Esophagus (tissue), 2 donors: ENCODE data around the gene TENT4A. TPM values are rescaled to one million over a fixed set of nuclear protein-coding genes. Genes with fewer than 3 reads are reported as not detected.

Source experiments
- H3K27ac ChIP-seq, 2 donors: one replicate each; pipeline ENCODE4 v1.5.1; 2013; ENCODE audit warnings: low read depth in 2 of 2, mild to moderate bottlenecking in 2 of 2, inconsistent platforms in 1 of 2, low read length in 1 of 2, moderate library complexity in 1 of 2
- H3K27me3 ChIP-seq, 2 donors: one replicate each; pipeline ENCODE4 v1.6.1; 2013; ENCODE audit warnings: low read length in 2 of 2, control low read depth in 1 of 2, mild to moderate bottlenecking in 1 of 2; ENCODE audit not compliant: insufficient read depth in 2 of 2, control insufficient read depth in 1 of 2
- H3K36me3 ChIP-seq, 2 donors: one replicate each; pipeline ENCODE4 v1.6.1; 2013; ENCODE audit warnings: low read length in 1 of 2; ENCODE audit not compliant: control insufficient read depth in 2 of 2, insufficient read depth in 2 of 2
- H3K4me1 ChIP-seq, 2 donors: one replicate each; pipeline ENCODE4 v1.6.1; 2013; ENCODE audit warnings: low read length in 1 of 2; ENCODE audit not compliant: control insufficient read depth in 2 of 2, insufficient read depth in 2 of 2
- H3K4me3 ChIP-seq, 2 donors: one replicate each; pipeline ENCODE4 v1.5.1; 2013; ENCODE audit warnings: low read length in 2 of 2, mild to moderate bottlenecking in 2 of 2, low read depth in 1 of 2, moderate library complexity in 1 of 2
- H3K9me3 ChIP-seq, 2 donors: one replicate each; pipeline ENCODE4 v1.6.1; 2013; ENCODE audit warnings: mild to moderate bottlenecking in 2 of 2, low read depth in 1 of 2, low read length in 1 of 2, moderate library complexity in 1 of 2; ENCODE audit not compliant: control insufficient read depth in 2 of 2, insufficient read depth in 1 of 2
- WGBS, 2 donors: extraction: QIAGEN DNeasy Blood & Tissue Kit; methylation state at CpG; one replicate each; pipeline ENCODE4 v1.1.7; 2013; 5-methylcytosine and 5-hydroxymethylcytosine counted together
- polyA plus RNA-seq, 2 donors: library from polyadenylated mRNA; stranded (reverse); fragments of 200-250 nt; gene quantifications; one replicate each; pipeline ENCODE4 v1.2.3, GENCODE V29; 2013
- donor health status: healthy with polysubstance abuse.
- donor health status: Bipolar disorder and iron deficiency.

TENT4A gene
- polyA plus RNA-seq, 2 donors, result 7.9 to 8.9 TPM

DNA sequence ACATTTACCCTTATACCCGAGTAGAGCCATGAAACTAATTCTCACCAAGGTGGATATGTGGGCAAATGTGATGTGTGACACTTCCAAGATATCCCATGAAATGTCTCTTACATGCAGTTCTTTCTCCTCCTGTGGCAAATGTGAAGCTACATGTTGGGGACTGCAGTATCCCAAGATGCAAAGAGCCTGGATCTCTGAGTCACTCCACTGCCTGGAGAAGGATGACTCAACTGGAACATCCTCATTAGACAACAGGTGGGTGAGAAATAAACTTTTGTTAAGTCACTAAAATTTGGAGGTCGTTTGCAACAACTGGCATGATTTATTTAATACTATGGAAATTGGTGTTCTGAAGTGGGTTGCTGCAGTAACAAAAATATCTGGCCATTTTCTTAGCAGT is 36.5 kb upstream of the TENT4A start:
- H3K9me3 ChIP-seq, result no peaks in the 10 kb centered on the region
- H3K36me3 ChIP-seq, result no peaks in the 10 kb centered on the region
- H3K27ac ChIP-seq, result no peak overlapping the region
- no peak overlapping the region for H3K4me3 ChIP-seq
- H3K27me3 ChIP-seq, result no peaks in the 10 kb centered on the region
- 66 to 67% methylated on average over 2 of the region's 2 CpGs for WGBS, 2 donors
- H3K4me1 ChIP-seq, result no peaks in the 10 kb centered on the region

DNA sequence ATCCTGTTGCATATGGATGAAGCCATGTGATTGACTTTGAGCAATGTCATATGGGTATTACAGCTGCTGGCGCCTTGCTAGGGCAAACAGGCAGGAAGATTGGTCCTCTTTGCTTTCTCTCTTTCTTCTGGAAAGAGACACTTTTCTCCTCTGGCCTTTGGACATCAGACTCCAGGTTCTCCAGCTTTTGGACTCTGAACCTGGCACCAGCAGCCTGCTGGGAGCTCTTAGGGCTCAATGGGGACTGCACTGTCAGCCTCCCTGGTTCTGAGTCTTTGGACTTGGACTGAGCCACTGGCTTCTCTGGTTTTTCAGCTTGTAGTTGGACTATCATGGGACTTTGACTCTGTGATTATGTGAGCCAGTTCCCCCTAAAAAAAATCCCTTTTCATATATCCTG is 34.8 kb upstream of the TENT4A start:
- Histone ChIP-seq H3K36me3 (no peaks in the 10 kb centered on the region), H3K4me1 (no peaks in the 10 kb centered on the region), H3K4me3 (no peak overlapping the region), H3K27me3 (no peaks in the 10 kb centered on the region), H3K27ac (no peak overlapping the region), H3K9me3 (no peaks in the 10 kb centered on the region)
- WGBS, 2 donors, result 86 to 87% methylated on average over 1 of the region's 1 CpG

DNA sequence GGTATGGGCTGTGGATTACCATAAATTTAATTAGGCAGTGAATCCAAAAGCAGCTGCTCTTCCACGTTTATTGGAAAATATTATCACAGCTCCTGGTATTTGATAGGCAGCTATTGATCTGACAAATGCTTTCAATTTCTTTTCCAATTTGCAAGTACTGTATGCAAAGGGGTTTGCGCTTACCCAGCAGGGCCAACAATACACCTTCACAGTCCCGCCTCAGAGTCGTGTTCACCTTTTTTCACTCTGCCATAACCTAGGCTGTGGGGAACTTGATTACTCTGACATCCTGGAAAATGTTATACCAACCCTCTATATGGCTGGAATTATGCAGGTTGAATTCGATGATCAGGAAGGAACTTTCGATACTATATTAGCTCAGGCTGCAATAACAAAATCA is 32.3 kb upstream of the TENT4A start:
- no peaks in the 10 kb centered on the region for H3K27me3 ChIP-seq
- H3K4me1 ChIP-seq, result no peaks in the 10 kb centered on the region
- H3K4me3 ChIP-seq, result no peak overlapping the region
- H3K9me3 ChIP-seq, result no peaks in the 10 kb centered on the region
- H3K27ac ChIP-seq, result no peak overlapping the region
- 60 to 62% methylated on average over 6 of the region's 6 CpGs for WGBS, 2 donors
- no peaks in the 10 kb centered on the region for H3K36me3 ChIP-seq

DNA sequence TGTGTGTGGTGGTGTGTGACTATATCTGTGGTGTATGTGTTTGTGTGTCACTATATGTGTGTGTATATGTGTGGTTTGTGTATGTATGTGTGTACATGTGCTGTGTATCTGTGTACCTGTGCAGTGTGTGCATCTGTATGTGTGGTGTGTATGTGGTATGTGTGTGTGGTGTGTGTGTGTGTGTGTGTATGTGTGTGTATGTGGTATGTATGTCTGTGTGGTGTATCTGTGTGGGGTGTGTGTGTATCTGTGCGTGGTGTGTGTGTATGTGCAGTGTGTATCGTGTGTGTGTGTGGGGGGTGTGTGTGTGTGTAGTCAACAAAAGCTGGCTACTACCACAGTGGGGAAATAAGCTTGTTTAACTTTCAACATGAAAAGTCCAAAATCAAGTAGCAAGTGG is 31.6 kb upstream of the TENT4A start:
- 46 to 74% methylated on average over 2 of the region's 2 CpGs for WGBS, 2 donors
- Histone ChIP-seq H3K4me1 (no peaks in the 10 kb centered on the region), H3K27ac (no peak overlapping the region), H3K27me3 (no peaks in the 10 kb centered on the region), H3K36me3 (no peaks in the 10 kb centered on the region), H3K4me3 (no peak overlapping the region), H3K9me3 (no peaks in the 10 kb centered on the region)

DNA sequence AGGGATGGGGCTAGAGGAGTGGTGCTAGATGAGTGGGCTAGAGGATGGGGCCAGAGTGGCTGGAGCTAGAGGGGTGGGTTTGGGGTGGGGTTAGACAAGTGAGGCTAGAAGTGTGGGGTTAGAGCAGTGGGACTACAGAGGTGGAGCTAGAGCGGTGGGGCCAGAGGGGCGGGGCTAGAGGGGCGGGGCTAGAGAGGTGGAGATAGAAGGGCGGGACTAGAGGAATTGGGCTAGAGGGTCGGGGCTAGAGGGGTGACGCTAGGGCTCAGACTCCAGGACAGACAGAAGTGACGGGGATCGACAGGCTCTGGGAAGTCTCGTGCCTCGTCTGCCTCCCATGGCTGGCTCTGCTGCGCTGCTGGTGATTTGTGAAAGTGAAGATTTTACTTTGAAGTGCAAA is 31.0 kb upstream of the TENT4A start:
- Histone ChIP-seq H3K9me3 (no peaks in the 10 kb centered on the region), H3K4me1 (peaks cover 0 to 2% of the 10 kb centered on the region in 2 donors), H3K36me3 (no peaks in the 10 kb centered on the region), H3K27me3 (no peaks in the 10 kb centered on the region), H3K27ac (no peak overlapping the region), H3K4me3 (no peak overlapping the region)
- 66 to 72% methylated on average over 11 of the region's 11 CpGs for WGBS, 2 donors

DNA sequence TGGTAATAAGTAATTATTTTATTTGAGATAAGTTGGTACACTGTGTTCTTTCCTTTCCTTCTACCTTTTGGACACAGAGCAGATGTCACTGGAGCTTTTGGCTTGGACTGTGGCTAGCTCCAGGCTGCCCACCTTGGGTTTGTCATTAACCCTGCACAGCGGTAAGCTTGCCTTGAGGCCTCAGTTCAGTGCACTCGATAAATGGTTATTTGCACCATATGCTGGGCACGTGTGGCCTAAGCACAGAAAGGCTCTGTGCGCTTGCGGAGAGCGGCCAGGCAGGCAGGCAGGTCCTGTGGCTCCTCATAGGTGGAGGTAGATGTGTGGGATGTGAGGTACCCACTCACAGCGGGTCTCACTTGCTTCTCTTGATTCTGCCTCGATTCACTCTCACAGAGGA is 30.0 kb upstream of the TENT4A start:
- H3K9me3 ChIP-seq, result no peaks in the 10 kb centered on the region
- no peak overlapping the region for H3K4me3 ChIP-seq
- WGBS, 2 donors, result 85 to 87% methylated on average over 8 of the region's 8 CpGs
- H3K4me1 ChIP-seq, result peaks cover 2 to 3% of the 10 kb centered on the region in 2 donors
- H3K36me3 ChIP-seq, result no peaks in the 10 kb centered on the region
- no peaks in the 10 kb centered on the region for H3K27me3 ChIP-seq
- no peak overlapping the region for H3K27ac ChIP-seq

DNA sequence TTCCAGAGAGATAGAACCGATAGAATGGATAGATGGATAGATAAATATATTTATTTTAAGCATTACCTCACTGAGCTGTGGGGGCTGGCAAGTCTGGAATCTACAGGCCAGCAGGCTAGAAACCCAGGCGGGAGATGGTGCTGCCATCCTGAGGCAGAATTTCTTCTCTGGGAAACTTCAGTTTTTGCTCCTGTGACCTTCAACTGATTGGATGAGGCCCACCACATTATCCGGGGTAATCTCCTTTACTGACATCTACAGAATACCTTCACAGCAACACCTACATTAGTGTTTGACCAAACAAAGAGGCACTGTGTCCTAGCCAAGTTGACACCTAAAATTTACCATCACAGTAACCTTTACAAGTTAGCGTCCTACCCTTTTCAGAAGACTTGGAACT is 29.2 kb upstream of the TENT4A start:
- H3K4me1 ChIP-seq, result peaks cover 2 to 3% of the 10 kb centered on the region in 2 donors
- H3K9me3 ChIP-seq, result no peaks in the 10 kb centered on the region
- H3K4me3 ChIP-seq, result no peak overlapping the region
- 81 to 87% methylated on average over 4 of the region's 4 CpGs for WGBS, 2 donors
- no peak overlapping the region for H3K27ac ChIP-seq
- no peaks in the 10 kb centered on the region for H3K36me3 ChIP-seq
- H3K27me3 ChIP-seq, result no peaks in the 10 kb centered on the region

DNA sequence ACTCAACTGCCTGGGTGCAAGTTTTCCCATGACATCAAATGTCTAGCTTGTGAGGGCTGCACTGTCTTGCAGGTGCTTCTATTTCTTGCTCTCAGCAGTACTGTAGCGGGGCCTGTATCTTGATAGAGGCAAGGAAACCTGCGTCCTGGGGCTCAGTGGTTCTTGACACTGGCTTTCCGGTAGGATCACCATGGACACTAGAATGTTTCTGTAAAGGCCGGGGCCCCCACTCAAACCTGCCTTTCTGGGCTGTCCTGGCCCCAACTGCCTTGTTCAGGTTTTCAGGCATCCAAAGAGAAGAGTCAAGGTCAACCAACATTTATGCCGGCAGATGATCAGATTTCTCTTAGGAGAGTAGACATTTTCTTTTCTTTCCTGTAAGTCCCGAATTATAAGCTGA is 26.7 kb upstream of the TENT4A start:
- Histone ChIP-seq H3K4me1 (peaks cover 2 to 3% of the 10 kb centered on the region in 2 donors), H3K27ac (no peak overlapping the region), H3K27me3 (no peaks in the 10 kb centered on the region), H3K9me3 (no peaks in the 10 kb centered on the region), H3K36me3 (no peaks in the 10 kb centered on the region), H3K4me3 (no peak overlapping the region)
- WGBS, 2 donors, result 47 to 49% methylated on average over 6 of the region's 6 CpGs

DNA sequence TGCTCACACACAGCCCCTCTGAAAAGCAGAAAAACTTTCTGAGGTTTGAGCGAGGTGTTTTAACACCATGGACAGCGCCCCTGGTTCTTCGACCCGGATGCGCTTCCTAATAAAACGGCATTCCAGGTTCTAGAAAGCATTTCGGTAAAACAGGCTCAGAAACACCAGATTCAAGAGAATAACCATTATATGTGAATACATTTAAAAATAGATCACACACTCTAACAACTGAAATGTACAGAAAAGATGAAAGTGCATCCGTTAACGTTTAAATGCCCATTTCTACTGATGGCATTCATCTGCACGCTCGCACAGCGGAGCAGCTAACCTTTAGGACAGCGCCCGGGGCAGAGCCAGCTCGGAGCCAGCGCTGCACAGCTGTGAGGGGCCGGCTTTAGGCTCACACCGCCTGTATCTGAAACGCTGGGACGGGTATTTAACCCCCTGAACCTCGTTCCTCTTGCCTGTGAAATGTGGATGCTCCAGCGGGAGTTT is 26.3 kb upstream of the TENT4A start:
- H3K36me3 ChIP-seq, result no peaks in the 10 kb centered on the region
- H3K4me3 ChIP-seq, result no peak overlapping the region
- no peak overlapping the region for H3K27ac ChIP-seq
- 4 to 6% methylated on average over 22 of the region's 22 CpGs for WGBS, 2 donors
- peaks cover 2 to 3% of the 10 kb centered on the region in 2 donors for H3K4me1 ChIP-seq
- no peaks in the 10 kb centered on the region for H3K9me3 ChIP-seq
- H3K27me3 ChIP-seq, result no peaks in the 10 kb centered on the region

DNA sequence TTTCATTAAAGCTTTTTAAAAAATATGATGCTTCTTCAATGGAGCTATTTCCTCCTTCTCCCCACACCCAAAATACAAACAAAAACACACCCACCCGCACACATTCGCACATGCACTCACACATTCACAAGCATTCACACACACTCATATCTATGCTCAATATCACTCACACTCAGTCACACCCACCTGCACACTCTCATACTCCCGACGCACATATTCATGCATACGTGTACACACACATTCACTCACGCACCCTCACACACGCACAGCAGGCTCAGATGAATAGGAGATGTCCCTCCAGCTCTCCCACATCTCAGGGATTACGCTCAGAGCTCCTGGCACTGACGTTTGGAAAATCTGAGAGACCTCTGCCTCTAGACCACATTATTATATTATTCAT is 25.7 kb upstream of the TENT4A start:
- Histone ChIP-seq H3K27ac (no peak overlapping the region), H3K4me3 (no peak overlapping the region), H3K9me3 (no peaks in the 10 kb centered on the region), H3K36me3 (no peaks in the 10 kb centered on the region), H3K27me3 (no peaks in the 10 kb centered on the region), H3K4me1 (peaks cover 2 to 3% of the 10 kb centered on the region in 2 donors)
- 69 to 72% methylated on average over 9 of the region's 9 CpGs for WGBS, 2 donors
